ENCODE measurements around the gene BCKDK.
"Not testable (repeated sequence)": the region's sequence is repeated elsewhere in the genome, so short reads cannot be mapped to it uniquely, and the experiment has no call there.

Gene BCKDK

DNA sequence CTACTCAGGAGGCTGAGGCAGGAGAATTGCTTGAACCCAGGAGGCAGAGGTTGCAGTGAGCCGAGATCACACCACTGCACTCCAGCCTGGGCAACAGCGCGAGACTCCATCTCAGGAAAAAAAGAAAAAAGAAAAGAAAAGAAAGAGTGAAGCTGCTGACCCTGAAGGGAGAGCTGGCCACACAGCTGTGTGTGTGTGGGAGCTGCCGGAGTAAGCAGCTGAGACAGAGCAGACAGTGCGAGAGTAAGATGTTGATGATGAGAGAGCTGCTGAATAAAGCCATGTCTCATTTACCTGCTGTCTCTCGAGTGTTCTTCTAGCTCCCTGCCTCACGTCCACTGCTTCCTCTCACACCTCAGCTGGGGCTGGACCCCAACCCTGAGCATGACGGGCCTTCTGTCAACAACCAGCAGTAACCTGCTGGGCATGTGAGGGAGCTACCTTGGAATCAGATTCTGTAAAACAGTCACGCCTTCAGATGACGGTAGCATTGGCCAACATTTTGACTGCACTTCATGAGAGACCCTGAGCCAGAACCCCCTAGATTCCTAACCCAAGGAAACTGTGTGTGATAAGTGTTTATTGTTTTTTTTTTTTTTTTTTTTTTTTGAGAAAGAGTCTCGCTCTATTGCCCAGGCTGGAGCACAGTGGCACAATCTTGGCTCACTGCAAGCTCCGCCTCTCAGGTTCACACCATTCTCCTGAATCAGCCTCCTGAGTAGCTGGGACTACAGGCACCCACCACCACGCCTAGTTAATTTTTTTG lies 7.1 kb upstream of the BCKDK start:
- DNase-seq = not testable (repeated sequence)

DNA sequence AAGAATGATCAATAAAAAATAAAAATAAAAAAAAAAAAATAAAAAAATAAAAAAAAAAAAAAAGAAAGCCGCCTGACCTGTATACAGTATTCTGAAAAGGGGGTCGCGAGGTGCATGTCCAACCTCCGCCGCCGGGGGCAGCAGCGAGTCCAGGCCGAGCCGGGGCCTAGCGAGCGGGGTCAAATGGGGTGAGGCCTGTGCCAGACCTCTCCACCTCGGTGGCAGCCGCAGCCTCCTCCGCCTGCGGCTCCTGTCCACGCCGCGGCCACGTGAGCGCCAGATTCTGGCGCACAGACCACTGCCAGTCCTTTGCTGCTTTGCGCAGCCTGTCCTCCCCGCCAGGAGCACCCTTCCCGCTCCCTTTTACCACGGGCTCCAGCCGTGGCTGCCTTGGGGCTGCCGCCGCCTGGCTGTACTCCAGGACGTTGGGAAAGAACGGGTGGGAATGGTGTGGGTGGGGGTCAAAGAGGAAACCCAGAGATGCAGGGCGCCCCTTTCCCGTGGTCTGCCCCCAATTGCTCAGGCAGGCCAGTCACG lies 2.4 kb upstream of the BCKDK start:
- DNase-seq = no peak

DNA sequence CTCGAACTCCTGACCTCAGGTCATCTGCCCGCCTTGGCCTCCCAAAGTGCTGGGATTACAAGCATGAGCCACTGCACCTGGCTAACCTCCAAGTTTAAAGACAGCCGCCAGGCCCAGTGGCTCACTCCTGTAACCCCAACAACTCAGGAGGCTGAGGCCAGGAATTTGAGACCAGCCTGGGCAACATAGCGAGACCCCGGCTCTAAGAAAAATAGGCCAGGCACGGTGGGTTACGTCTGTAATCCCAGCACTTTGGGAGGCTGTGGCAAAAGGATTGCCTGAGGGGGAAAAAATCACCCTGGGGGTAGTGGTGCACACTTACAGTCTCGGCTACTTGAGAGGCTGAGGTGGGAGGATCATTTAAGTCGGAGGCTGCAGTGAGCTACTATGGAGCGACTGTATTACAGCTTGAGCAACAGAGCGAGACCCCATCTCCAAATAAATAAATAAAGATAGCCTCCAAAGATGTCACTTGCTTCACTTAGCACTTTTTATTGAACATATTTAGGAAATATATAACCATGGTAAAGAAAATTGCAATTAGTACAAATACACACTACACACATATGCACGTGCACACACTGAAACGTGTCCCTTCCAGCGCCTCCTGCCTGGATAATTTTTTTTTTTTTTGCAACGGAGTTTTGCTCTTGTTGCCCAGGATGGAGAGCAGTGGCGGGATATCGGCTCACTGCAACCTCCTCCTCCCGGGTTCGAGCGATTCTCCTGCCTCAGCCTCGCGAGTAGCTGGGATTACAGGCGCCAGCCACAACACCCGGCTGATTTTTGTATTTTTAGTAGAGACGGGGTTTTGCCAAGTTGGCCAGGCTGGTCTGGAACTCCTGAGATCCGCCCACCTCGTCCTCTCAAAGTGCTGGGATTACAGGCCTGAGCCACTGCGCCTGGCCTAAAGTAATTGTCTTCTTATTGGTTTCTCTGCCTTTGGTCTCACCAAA lies 1.4 kb upstream of the BCKDK start:
- no peak for DNase-seq

DNA sequence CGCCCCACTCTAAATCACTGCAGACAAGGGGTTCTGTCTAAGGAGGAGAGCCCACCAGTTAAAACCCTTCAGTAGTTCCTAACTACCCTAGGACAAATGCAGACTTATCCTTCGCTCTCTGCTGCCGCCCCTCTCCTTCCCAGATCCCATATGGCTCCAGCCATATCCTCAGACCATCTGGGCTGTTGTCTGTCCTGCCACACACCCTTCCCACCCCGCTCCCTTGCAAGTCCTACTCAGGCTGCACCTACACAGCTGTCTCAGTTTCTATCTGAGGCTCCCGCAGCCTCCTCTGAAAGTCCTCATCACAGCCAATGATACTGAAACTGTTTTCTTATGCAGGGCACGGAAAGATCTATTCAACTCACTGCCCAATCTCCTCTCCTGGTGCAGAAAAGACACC lies 720 bp upstream of the BCKDK start:
- no peak for DNase-seq

DNA sequence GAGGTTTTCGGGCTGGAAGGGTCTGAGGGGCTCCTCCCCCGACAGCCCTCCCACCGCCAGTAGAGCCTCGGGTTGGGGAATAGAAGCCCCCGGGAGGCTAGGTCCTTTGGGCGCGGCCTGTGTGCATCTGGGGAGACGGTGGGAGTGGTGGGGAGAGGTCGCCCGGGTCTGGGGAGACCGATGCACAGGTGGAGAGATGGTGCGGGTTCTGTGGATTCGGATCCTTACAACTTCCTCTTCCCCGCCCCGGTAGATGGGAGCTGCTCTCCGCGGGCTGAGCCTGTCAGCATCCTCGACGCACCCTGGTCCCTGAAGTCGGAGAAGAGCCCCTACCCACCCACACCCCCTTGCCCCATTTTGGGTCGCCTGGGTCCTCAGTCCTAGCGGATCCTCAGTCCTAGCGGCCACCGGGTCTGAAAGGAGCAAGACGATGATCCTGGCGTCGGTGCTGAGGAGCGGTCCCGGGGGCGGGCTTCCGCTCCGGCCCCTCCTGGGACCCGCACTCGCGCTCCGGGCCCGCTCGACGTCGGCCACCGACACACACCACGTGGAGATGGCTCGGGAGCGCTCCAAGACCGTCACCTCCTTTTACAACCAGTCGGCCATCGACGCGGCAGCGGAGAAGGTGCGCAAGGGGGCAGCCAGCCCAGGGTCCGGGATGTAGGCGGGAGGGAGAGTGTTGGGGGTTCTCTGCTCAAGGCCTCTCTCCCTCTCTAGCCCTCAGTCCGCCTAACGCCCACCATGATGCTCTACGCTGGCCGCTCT lies 790 bp downstream of the BCKDK start:
- no peak for DNase-seq

DNA sequence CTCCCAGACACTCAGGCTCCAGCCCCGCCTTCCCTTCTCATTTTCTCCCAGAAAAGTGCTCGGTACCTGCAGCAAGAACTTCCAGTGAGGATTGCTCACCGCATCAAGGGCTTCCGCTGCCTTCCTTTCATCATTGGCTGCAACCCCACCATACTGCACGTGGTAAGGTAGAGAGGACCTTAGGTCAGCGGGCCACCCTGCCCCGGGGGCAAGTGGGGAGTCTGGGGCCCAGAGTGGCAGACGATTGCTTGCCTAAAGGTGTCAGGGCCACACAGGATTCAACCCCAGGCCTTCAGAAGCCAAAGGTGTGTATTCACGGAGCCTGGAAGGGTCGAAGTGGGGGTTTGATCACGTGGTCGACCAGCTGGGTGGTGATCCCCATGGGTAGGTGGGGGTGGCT lies 1.4 kb downstream of the BCKDK start:
- DNase-seq = no peak

DNA sequence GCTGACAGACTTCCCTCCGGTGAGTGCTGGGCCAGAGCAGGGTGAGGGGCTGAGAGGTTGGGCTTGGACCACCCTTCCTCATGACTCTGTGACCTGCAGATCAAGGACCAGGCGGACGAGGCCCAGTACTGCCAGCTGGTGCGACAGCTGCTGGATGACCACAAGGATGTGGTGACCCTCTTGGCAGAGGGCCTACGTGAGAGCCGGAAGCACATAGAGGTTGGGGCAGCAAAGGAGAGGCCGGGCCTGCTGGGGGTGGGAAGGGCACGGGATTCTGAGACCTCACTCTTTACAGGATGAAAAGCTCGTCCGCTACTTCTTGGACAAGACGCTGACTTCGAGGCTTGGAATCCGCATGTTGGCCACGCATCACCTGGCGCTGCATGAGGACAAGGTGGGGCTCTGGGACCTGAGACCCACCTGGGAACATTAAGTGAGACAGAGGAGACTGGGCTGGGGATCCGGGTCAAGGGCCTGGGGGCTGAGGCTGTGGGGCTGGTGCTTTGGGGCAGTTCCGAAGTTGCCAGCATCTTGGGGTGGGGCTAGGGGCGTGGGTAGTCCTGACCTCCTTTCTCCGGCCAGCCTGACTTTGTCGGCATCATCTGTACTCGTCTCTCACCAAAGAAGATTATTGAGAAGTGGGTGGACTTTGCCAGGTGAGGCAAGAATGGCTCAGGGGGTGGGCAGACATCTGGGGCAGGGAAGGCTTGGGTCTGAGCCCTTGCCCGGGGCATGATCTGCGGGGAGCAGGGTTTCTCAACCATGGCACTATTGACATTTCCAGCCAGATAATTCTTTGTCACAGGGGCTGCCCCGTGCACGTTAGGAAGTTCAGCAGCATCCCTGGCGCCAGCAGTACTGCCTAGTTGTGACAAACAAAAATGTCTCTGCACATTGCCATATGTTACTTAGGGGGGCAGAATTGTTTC lies 2.2 kb downstream of the BCKDK start:
- DNase-seq = no peak

DNA sequence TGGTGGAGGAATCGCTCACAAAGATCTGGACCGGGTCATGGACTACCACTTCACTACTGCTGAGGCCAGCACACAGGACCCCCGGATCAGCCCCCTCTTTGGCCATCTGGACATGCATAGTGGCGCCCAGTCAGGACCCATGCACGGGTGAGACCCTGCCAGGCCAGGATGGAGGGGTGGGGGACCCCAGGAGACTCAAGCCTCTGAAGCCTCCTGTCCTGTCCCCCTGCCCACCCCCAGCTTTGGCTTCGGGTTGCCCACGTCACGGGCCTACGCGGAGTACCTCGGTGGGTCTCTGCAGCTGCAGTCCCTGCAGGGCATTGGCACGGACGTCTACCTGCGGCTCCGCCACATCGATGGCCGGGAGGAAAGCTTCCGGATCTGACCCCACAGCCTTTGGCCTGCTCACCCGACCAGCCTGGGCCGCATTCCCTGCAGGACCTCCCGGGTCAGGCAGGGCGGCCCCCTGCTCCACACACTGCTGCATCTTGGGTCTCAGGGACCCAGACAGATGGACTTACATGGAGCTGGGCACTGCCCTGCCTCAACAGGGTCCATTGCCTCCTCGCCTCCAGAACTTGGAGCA lies 3.8 kb downstream of the BCKDK start:
- no peak for DNase-seq

DNA sequence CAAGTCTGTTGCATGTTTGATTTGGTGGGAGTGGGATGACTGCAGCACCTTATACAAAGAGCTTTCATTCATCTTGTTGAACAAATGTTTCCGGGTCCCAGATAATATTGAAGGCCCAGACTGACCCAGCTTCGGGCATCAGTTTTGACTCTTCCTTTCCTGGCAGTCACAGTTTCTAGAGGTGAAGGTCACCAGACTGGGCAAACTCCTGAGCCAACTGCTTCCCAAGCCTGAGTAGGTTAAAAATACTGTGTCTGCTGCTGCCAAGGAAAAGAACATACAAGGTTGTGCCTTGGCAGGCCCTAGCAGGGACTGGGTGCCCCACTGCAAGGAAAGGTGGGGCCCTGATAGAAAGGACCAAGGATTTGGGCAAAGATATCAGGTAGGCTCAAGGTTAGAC lies 4.5 kb downstream of the BCKDK start:
- DNase-seq = no peak

DNA sequence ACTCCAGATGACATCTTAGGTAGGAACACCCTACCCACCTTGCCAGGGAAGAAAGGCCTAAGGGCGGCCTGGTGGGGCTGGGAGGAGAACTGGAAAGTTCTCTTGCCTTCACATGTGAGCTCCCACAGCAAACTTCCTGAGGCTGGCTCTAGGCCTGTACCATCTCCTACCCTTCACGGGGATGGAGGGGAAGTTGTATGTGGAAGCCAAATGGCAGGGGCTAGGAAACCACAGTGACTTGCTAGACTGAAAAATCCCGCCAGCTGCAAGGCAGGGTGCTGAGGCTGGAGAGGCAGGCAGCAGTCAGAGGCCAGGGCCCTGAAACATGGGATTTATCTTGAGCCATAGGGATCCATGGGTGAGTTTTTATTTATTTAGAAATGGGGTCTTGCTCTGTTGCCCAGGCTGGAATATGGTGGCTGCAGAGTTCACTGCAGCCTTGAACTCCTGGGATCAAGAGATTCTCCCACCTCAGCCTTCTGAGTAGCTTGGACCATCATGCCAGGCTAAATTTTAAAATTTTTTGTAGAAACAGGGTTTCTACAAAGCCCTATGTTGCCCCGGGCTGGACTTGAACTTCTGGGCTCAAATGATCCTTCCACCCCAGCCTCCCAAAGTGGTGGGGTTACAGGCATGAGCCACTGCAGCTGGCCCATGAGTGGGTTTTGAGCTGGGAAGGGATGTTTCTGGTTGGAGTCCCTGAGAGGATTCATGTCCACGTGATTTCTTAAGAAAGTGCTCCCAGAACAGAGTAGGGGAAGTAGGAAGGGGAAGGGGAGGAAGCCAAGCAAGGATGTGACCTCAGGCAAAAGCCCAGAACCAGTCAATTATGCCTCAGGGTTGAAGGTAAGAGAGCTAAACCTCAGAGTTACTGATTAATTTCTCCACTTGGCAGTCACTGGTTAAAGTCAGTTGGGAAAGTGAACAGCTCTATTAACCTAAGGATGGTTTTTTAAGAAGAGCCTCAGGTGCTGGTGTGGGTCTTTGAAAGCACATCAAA lies 5.2 kb downstream of the BCKDK start:
- no peak for DNase-seq

DNA sequence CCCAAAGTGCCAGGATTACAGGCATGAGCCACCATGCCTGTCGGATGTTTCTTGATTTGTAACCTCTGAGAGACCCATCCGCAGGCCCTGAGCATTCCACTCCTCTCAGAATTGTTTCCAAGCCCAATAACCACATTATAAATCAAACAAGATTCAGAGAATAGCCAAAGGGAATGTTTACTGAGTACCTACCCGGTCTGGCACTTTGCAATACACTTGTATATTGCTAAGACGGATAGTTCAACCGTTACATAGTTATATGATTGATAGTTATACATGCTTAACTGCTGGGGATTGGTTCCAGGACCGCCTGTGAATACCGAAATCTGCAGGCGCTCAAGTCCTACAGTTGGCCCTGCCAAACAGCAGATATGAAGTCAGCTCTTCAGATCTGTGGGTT lies 6.3 kb downstream of the BCKDK start:
- DNase-seq = no peak

DNA sequence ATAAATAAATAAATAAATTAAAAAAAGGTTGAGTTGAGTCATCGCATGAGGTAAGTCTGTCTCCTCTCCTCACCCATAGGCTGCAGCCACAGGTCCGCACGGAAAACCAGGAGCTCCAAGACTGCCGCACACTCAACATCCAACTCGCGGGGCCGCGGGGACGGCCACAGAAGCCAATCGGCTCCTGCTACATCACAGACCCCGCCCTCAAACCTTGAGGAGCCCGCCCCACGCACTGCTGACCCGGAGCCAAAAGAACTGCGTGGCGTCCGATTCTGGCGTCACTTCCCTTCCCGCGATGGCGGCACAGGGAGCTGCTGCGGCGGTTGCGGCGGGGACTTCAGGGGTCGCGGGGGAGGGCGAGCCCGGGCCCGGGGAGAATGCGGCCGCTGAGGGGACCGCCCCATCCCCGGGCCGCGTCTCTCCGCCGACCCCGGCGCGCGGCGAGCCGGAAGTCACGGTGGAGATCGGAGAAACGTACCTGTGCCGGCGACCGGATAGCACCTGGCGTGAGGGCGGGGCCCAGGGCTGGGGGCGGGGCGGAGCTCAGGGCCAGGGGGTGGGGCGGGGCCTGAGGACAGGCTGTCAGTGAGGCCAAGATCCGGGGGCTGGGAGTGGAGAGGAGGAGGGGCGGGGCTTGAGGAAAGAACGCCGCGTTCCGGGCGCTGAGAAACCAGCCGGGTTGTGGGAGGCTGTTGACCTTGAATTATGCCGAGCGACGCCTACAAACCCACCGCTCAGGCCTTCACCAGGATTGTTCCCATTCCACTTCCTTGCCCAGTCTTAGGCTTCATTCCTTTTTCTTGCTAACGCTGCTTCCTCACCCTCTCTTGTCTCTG lies 9.4 kb downstream of the BCKDK start, which contains the start of gene KAT8:
Gene KAT8 (plus strand): TSS at position 281 of the 839 bp plus-strand sequence. CDS start 18 bp downstream, at position 299.
- DNase-seq = peak; percentile 85

DNA sequence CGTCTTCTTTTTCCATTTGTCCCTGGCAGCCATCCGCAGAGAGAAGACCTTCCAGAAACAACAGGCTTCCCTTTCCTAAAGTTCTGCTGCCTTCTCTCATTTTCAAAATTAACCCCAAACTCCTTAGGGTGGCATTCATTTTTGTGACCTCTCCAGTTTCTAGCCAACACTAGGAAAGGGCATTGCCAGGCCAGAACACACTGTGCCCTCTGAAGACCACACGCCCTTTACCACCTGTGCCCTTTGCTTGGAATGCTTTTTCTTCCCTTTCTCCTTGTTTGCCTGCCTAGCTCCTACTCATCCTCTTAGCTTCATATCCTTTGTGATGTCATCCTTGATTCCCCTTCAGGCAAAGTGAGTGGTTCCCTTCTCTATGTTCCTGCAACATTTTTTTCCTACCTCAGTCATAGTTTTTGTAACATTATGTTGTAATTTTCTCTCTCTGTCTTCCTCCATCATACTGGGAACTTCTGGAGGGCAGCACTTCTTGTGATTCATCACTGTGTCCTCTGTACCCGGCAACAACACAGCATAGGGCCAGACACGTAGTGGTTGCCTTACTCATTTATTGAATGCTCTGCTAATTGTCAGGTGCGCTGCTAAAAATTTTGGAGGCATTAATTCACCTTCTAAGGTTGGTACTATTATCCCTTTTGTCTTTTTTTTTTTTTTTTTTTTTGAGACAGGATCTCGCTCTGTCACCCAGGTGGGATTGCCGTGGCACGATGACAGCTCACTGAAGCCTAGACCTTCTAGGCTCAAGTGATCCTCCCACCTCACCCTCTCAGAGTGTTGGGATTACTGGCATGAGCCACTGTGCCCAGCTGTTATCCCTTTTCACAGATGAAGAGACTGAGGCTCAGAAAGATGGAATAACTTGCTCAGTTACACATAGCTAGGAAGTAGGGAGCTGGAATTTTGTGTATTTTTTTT lies 10.3 kb downstream of the BCKDK start:
- no peak for DNase-seq

DNA sequence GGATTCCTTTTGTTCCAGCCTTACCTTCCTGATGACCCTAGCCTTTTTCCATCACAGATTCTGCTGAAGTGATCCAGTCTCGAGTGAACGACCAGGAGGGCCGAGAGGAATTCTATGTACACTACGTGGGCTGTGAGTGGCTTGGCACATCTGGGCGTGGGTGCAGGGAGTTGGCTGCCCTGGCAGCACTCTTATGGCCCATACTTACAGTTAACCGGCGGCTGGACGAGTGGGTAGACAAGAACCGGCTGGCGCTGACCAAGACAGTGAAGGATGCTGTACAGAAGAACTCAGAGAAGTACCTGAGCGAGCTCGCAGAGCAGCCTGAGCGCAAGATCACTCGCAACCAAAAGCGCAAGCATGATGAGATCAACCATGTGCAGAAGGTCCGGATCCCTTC lies 11.9 kb downstream of the BCKDK start:
- no peak for DNase-seq

DNA sequence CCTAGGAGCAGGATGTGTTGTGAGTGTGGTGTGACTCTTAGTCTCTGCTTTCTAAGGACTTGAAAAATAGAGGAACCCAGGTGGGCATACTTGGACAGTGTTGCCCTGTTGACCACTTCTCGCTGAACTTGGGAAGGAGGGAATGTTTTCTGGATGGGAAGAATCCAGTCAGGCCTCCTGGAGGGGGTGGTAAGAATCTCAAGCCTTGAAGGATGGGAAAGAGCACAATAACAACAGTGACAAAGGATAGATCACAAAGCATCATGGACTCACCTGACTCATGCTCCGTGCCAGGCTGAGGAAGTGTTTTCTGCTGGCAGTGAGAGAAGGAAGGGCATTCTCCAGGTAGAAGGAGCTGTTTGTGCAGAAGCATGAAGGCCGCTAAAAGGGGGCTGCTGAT lies 17.7 kb downstream of the BCKDK start:
- DNase-seq = no peak

DNA sequence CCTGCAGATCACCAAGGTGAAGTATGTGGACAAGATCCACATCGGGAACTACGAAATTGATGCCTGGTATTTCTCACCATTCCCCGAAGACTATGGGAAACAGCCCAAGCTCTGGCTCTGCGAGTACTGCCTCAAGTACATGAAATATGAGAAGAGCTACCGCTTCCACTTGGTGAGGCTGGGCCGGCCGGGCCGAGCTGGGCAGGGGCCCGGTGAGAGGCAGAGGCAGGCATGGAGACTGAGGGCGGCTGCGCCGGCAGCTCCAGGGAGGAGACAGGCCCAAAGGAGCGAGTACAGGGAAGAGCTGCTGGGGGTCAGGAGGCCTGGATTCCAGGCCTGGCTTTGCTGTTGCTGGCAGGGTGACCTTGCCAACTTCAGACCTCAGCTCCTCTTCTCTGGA lies 19.0 kb downstream of the BCKDK start:
- no peak for DNase-seq

DNA sequence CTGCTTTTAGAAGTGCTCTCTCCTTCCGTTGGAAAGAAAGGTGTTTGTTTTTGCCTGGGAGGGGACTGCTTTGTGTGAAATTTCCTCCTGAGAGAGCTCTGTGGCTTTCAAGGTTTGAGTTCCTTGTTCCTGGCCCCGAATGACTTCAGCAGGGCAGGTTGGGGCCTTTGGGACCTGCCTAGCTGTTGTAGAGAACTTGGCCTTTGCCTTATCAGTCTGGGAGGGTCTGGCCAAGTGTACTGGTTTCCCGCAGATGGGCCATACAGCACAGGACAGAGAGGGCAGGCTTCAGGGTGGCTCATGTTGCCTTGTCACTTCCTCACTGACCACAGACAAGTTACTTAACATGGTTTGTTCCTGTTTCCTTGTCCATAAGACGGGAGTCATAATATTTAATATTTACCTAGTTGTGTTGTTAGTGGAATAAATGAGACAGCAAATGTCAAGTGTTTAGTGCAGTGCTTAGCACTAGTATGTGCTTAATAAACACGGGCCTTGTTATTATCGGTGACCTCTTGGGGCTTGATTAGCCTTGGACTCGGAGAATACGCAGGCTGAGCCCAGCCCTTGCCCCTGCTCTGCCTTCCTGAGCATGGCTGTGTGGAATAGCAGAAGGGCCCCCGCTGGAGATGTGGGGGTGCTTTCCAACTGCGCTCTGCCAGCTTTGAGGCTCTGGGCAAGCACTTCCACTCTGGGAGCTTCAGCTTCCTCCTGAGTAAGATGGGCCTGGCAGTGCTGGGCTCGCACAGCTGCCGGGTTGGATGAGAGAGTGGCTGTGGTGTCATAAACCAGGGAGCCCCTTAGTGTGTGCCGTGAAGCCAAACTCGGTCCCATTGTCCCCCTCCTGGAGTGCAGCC lies 20.8 kb downstream of the BCKDK start:
- DNase-seq = no peak

All from NCI-H1417 treated with DMSO at 0.1 percent for 48 hours (cell line).